ENCODE data around the gene AZU1. TPM values are rescaled to one million over a fixed set of nuclear protein-coding genes. Genes with fewer than 3 reads are reported as not detected.

Gene AZU1
- total RNA-seq, 1 experiment from 2014 or later = not detected

DNA sequence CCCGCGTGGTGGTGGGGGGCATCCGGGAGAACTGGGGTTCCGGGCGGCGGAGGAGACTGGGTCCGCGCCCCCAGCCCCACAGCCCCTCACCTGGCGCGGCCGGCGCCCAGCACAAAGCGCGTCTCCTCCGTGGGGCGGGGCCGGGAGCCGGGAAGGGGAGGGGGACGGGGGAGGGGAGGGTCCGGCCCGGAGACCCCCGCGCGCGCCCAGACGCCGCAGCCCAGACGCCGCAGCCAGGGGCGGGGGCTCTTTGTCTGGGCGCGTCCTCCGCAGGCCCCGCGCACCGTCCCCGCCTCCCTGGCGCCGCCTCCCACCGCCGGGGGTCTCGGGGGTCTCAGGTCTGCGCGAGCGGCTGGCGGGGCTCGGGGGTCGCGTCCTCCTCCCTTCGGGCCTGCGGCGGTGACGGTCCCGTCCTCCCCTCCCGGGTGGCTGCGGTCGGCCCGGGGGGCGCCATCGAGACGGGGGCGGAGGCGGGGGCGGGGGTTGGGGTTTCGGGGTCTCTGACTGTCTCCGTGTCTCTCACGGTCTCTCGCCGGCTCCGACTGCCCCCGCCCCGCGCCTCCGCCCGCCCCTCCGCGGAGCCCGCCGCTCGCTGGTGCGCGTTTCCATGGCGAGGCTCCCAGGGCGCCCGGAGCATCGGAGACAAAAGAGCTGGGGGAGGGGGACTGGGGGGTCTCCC lies 5.7 kb upstream of the AZU1 start, which contains the start of gene PLPPR3 (continued):
- TF ChIP-seq JUND (IDR thresholded peaks at IDR 0.05) (no peak), ELF1 (IDR thresholded peaks at IDR 0.05; ENCODE audit: borderline replicate concordance, low read depth) (no peak), CBX3 (IDR thresholded peaks at IDR 0.05; ENCODE audit: low read depth) (no peak)

DNA sequence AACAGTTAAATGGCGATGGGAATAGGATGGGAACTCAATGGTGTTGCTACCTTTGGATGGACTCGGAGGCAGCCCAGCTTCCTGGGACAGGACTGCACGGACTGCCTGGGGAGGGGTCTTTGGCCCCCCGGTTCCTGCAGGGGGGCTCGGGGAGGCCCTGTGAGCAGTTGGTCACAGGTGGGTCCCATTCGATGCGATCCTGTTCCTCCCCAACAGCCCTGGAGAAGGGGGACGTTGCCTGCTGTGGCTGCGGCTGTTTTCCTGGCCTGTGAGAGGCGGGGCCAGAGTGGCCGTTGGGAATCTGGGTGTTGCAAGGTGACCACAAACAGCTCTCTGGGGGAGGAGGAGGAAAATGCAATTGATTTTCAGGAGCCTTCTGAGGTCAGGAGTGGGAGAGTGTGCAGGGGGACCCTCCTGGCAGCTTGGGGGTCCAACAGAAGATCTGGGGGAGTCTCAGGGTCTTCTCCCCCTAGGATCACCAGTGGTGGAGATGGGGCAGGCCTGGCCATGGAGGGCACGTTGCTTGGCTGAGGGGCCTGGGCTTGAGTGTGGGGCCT lies 4.0 kb upstream of the AZU1 start:
- Histone ChIP-seq H4K20me1 (ENCODE audit: insufficient read depth) (no peaks in the 10 kb centered on the region), H3K36me3 (ENCODE audit: control insufficient read depth in 1 of 2, insufficient read depth in 2 of 2, low read length in 2 of 2) (no peaks in the 10 kb centered on the region), H3K4me3 (replicated peaks in 1 of 2; ENCODE audit: low read depth in 1 of 2, low read length in 2 of 2) (no peak overlapping the region), H3K4me1 (ENCODE audit: control insufficient read depth in 1 of 2, insufficient read depth in 2 of 2, low read length in 2 of 2) (peaks cover 7 to 9% of the 10 kb centered on the region in 2 experiments; a peak in 3 of 4 replicates), H3K27ac (ENCODE audit: low read depth, low read length) (peak overlapping the region; percentile 13; the same call in 1 of the 2 replicates), H2AFZ (ENCODE audit: low read depth, low read length, poor library complexity, severe bottlenecking) (no peak overlapping the region), H3K9me2 (ENCODE audit: insufficient read depth) (no peaks in the 10 kb centered on the region), H3K9ac (ENCODE audit: low read length) (no peak overlapping the region), H3K27me3 (ENCODE audit: insufficient read depth, low read length) (no peaks in the 10 kb centered on the region), H3K9me3 (ENCODE audit: control insufficient read depth in 1 of 2, insufficient read depth in 1 of 2, low read depth in 1 of 2, low read length in 2 of 2) (no peaks in the 10 kb centered on the region), H3K4me2 (ENCODE audit: low read length) (no peak overlapping the region), H3K79me2 (ENCODE audit: insufficient read depth, low read length) (no peaks in the 10 kb centered on the region)
- ChIA-PET POLR2A (interaction anchor here (0.6 kb wide), 1 partner anchor 10 kb away, joined by 3 read pairs; no protein-coding TSS in a partner anchor), CTCF (no interaction called here), RAD21 (ENCODE audit: low non-redundant PET in 1 of 2, low total read pairs in 2 of 2, uncharacterized antibody in 2 of 2, unreplicated experiment in 2 of 2) (no interaction called here)
- TF ChIP-seq, protein P1, sequence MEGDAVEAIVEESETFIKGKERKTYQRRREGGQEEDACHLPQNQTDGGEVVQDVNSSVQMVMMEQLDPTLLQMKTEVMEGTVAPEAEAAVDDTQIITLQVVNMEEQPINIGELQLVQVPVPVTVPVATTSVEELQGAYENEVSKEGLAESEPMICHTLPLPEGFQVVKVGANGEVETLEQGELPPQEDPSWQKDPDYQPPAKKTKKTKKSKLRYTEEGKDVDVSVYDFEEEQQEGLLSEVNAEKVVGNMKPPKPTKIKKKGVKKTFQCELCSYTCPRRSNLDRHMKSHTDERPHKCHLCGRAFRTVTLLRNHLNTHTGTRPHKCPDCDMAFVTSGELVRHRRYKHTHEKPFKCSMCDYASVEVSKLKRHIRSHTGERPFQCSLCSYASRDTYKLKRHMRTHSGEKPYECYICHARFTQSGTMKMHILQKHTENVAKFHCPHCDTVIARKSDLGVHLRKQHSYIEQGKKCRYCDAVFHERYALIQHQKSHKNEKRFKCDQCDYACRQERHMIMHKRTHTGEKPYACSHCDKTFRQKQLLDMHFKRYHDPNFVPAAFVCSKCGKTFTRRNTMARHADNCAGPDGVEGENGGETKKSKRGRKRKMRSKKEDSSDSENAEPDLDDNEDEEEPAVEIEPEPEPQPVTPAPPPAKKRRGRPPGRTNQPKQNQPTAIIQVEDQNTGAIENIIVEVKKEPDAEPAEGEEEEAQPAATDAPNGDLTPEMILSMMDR (IDR thresholded peaks at IDR 0.05 in 2 of 3, conservative IDR thresholded peaks at IDR 0.05 in 1 of 3; ENCODE audit: borderline replicate concordance in 1 of 3, insufficient read depth in 1 of 3, low read depth in 2 of 3, low read length in 2 of 3) = no peak
- TF ChIP-seq YY1 (IDR thresholded peaks at IDR 0.05; ENCODE audit: extremely low read depth, insufficient replicate concordance, low read depth, low read length) = no peak
- no peak for TF ChIP-seq EGR1 (IDR thresholded peaks at IDR 0.05; ENCODE audit: low read depth)
- TF ChIP-seq EZH2phosphoT487 (IDR thresholded peaks at IDR 0.05; ENCODE audit: borderline replicate concordance) = no peak
- TF ChIP-seq POLR2A (IDR thresholded peaks at IDR 0.05; ENCODE audit: borderline replicate concordance, extremely low read depth, insufficient read depth, insufficient read length) = no peak
- TF ChIP-seq, protein P2, sequence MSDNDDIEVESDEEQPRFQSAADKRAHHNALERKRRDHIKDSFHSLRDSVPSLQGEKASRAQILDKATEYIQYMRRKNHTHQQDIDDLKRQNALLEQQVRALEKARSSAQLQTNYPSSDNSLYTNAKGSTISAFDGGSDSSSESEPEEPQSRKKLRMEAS (IDR thresholded peaks at IDR 0.05) = no peak
- TF ChIP-seq SRF (IDR thresholded peaks at IDR 0.05; ENCODE audit: low read depth) = no peak
- TF ChIP-seq TCF7L2 (IDR thresholded peaks at IDR 0.05; ENCODE audit: borderline replicate concordance, extremely low read depth, insufficient read depth, insufficient read length) = no peak
- no peak for TF ChIP-seq SIN3A (IDR thresholded peaks at IDR 0.05; ENCODE audit: low read depth)
- TF ChIP-seq CEBPB (IDR thresholded peaks at IDR 0.05; ENCODE audit: low read depth) = no peak
- TF ChIP-seq CBX3 (IDR thresholded peaks at IDR 0.05; ENCODE audit: low read depth) = no peak
- no peak for DNase-seq (ENCODE audit: low read depth, low spot score)
- intact Hi-C loops (cut with micrococcal nuclease) = no loop called here
- ATAC-seq = peak; percentile 35; the same call in 1 of the 2 replicates
- BruUV-seq (replicated peaks) = no TSS peak

All from HCT116 (cell line).